ENCODE results near the gene GNB1L.

Gene GNB1L

GRCh38 chr22:19786959-19787848 lies 67.5 kb downstream of the GNB1L start:
- TF ChIP-seq, protein P1, sequence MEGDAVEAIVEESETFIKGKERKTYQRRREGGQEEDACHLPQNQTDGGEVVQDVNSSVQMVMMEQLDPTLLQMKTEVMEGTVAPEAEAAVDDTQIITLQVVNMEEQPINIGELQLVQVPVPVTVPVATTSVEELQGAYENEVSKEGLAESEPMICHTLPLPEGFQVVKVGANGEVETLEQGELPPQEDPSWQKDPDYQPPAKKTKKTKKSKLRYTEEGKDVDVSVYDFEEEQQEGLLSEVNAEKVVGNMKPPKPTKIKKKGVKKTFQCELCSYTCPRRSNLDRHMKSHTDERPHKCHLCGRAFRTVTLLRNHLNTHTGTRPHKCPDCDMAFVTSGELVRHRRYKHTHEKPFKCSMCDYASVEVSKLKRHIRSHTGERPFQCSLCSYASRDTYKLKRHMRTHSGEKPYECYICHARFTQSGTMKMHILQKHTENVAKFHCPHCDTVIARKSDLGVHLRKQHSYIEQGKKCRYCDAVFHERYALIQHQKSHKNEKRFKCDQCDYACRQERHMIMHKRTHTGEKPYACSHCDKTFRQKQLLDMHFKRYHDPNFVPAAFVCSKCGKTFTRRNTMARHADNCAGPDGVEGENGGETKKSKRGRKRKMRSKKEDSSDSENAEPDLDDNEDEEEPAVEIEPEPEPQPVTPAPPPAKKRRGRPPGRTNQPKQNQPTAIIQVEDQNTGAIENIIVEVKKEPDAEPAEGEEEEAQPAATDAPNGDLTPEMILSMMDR (IDR thresholded peaks at IDR 0.05), result no peak

GRCh38 chr22:19786264-19786585 lies 68.4 kb downstream of the GNB1L start:
- TF ChIP-seq, protein P1 (IDR thresholded peaks at IDR 0.05), result no peak

DNA sequence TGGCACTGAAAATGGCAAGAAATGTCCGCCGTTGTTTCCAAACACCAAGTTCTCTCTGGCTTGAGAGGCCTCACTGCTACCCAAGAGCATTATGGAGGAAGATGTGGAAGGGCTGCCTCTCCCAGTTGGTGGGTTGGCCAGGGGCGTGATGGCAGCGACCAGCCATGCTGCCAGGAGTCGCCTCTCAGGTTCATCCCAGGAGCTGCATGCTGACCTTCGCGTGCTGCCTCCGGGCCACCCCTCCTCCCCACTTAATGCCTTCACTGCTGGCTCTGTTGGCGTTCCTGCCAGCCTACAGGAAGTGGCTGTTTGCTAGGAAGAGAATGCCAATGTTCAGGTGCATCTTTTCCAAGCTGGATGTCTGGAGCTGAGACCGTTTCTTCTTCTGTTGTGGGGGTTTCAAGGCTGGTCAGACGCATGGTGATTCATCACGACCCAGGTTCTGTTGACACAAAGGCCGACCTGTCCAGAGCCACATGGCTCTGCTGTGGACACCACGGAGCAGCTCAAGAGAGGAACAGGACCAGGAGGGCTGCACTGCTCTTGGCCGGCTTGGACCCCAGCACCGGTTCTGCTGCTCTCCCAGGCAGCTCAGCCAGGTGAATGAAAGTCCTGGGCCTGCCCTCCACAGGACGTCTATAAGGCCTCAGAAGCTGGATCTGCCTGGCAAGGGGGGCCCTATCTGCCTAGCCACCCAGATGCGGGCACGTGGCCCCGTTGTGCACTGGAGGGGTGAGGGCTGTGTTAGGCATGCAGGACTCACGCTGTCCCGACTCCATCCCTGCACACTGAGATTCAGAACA lies 69.0 kb downstream of the GNB1L start:
- TF ChIP-seq, protein P1 (IDR thresholded peaks at IDR 0.05), result no peak

GRCh38 chr22:19784384-19785175 lies 70.1 kb downstream of the GNB1L start:
- TF ChIP-seq, protein P1 (IDR thresholded peaks at IDR 0.05), result no peak

GRCh38 chr22:19783586-19784383 lies 70.9 kb downstream of the GNB1L start:
- TF ChIP-seq, protein P1 (IDR thresholded peaks at IDR 0.05), result no peak

- TF ChIP-seq, protein P1 (IDR thresholded peaks at IDR 0.05), result no peak
Measured at GRCh38 chr22:19782533-19782932, 72.1 kb downstream of the GNB1L start.
